ENCODE results near the gene TLE2. TPM values are rescaled to one million over a fixed set of nuclear protein-coding genes. Genes with fewer than 3 reads are reported as not detected.

Gene TLE2
- total and polyA plus RNA-seq, 2 of the 4 experiments (the other 2 are of a cell fraction) = under 0.01 to 0.41 TPM

- H2AK9ac ChIP-seq (replicated peaks; ENCODE audit: low read depth, low read length, poor library complexity) = no peak overlapping the region
- no peak overlapping the region for H3K4me2 ChIP-seq (ENCODE audit: low read depth, low read length)
- no peak overlapping the region for H3K4me3 ChIP-seq (ENCODE audit: insufficient read depth, low read depth, low read length)
- peaks cover 18 to 33% of the 10 kb centered on the region in 2 experiments for H3K79me1 ChIP-seq (ENCODE audit: low read depth in 1 of 2, low read length in 2 of 2)
- dilution Hi-C loops (cut with HindIII; ENCODE audit: low sequenced_read_pairs, unreplicated experiment) (no loop called here), in situ Hi-C loops (cut with MboI; ENCODE audit: low sequenced_read_pairs) (no loop called here), intact Hi-C loops (cut with micrococcal nuclease) (no loop called here)
- BruUV-seq (replicated peaks) = no TSS peak
- H2AK5ac ChIP-seq (ENCODE audit: low read depth, low read length) = no peak overlapping the region
- no peak overlapping the region for H2BK5ac ChIP-seq (ENCODE audit: low read depth, low read length, poor library complexity, severe bottlenecking)
- H3K27me3 ChIP-seq (ENCODE audit: control insufficient read depth, insufficient read depth, low read length) = no peaks in the 10 kb centered on the region
- no peak overlapping the region for H3K23ac ChIP-seq (ENCODE audit: low read depth, low read length)
- no peak overlapping the region for H4K91ac ChIP-seq (ENCODE audit: insufficient read depth, low read depth, low read length)
- no peak overlapping the region for H4K5ac ChIP-seq (ENCODE audit: low read depth, low read length)
- no peaks in the 10 kb centered on the region for H3K9me3 ChIP-seq (ENCODE audit: control insufficient read depth, insufficient read depth, low read length)
- peaks cover 43% of the 10 kb centered on the region for H4K20me1 ChIP-seq (ENCODE audit: insufficient read depth, low read length)
- H4K8ac ChIP-seq (ENCODE audit: low read depth in 2 of 2, low read length in 2 of 2) = no peak overlapping the region
- no peak overlapping the region for H3K18ac ChIP-seq (ENCODE audit: low read depth, low read length)
- WGBS, 2 experiments (ENCODE audit: extremely low coverage in 2 of 2, insufficient read length in 1 of 2) = 75% methylated on average over 5 of the region's 21 CpGs; no CpG with 5 or more reads in 1 of the 2 experiments
- ATAC-seq (ENCODE audit: low read depth) = no peak
- H3K9ac ChIP-seq (ENCODE audit: low read depth, low read length) = no peak overlapping the region
- DNase-seq = no peak
- TF ChIP-seq RCOR1 (IDR thresholded peaks at IDR 0.05; ENCODE audit: insufficient replicate concordance, low read length) (no peak), SMC3 (IDR thresholded peaks at IDR 0.05; ENCODE audit: low read depth, low read length) (no peak), ELK1 (IDR thresholded peaks at IDR 0.05; ENCODE audit: borderline replicate concordance, low read depth, low read length) (no peak), RAD21 (IDR thresholded peaks at IDR 0.05; ENCODE audit: low read length) (no peak), CHD1 (IDR thresholded peaks at IDR 0.05; ENCODE audit: low read depth, low read length) (no peak), MAZ (IDR thresholded peaks at IDR 0.05; ENCODE audit: borderline replicate concordance, low read depth, low read length) (no peak), BHLHE40 (IDR thresholded peaks at IDR 0.05; ENCODE audit: low read depth, low read length) (no peak)
- no peak overlapping the region for H2BK15ac ChIP-seq (ENCODE audit: low read depth, low read length)
- ChIA-PET CTCF (no interaction called here), POLR2A (ENCODE audit: unreplicated experiment) (no interaction called here)
- H3K14ac ChIP-seq (replicated peaks; ENCODE audit: low read depth, low read length) = no peak overlapping the region
- H2BK120ac ChIP-seq (ENCODE audit: low read depth, low read length) = no peak overlapping the region
- peaks cover 3% of the 10 kb centered on the region; the same call in 1 of the 2 replicates for H3K9me1 ChIP-seq (ENCODE audit: insufficient read depth, low read length)
- H3K36me3 ChIP-seq (ENCODE audit: control insufficient read depth, insufficient read depth, low read length) = peaks cover 50% of the 10 kb centered on the region
- H3K4ac ChIP-seq (ENCODE audit: low read depth, low read length) = no peak overlapping the region
- no peak overlapping the region for H3K27ac ChIP-seq (ENCODE audit: insufficient read depth, low read length)
- no peak overlapping the region for H2AFZ ChIP-seq (replicated peaks; ENCODE audit: low read length, poor library complexity)
- H3K4me1 ChIP-seq (ENCODE audit: control insufficient read depth, insufficient read depth, low read length) = peaks cover 22% of the 10 kb centered on the region
- H3K56ac ChIP-seq (ENCODE audit: extremely low read depth, insufficient read depth, low read length) = no peak overlapping the region
- H2BK20ac ChIP-seq (ENCODE audit: low read depth, low read length) = no peak overlapping the region
Measured at GRCh38 chr19:3053780-3054179, 24.7 kb upstream of the TLE2 start.
